Heart left ventricle (tissue), 16 donors: Measurements from ENCODE around the gene NUBPL. TPM values are rescaled to one million over a fixed set of nuclear protein-coding genes. Genes with fewer than 3 reads are reported as not detected.

ENCODE experiments used
- ATAC-seq, 4 donors: fragments of 200-7000 bp; cut with Tn5 transposase; one replicate each; pipeline ENCODE4 v1.9.1; 2020 to 2022; ENCODE audit warnings: moderate library complexity in 4 of 4, mild to moderate bottlenecking in 3 of 4, moderate number of reproducible peaks in 1 of 4
- DNase-seq, 5 donors: peaks; one replicate each; pipeline ENCODE4 v3.0.0-alpha.2; 2020
- H3K27ac ChIP-seq, 12 donors: fragments of 200-600 bp; sonication (generic) in 4 of 12; one replicate each; pipeline versions ENCODE4 v1.5.0 to v1.8.0; 2016 to 2022; ENCODE audit warnings: mild to moderate bottlenecking in 2 of 12
- H3K27me3 ChIP-seq, 9 donors: fragments of 200-600 bp; sonication (generic) in 2 of 9; one replicate each; pipeline versions ENCODE4 v1.5.1 to v1.8.0; 2016 to 2022; ENCODE audit warnings: mild to moderate bottlenecking in 3 of 9
- H3K36me3 ChIP-seq, 9 donors: fragments of 200-600 bp; sonication (generic) in 2 of 9; one replicate each; pipeline versions ENCODE4 v1.5.0 to v1.8.0; 2018 to 2022; ENCODE audit warnings: mild to moderate bottlenecking in 2 of 9
- H3K4me1 ChIP-seq, 12 donors: fragments of 200-600 bp; sonication (generic) in 4 of 12; one replicate each; pipeline versions ENCODE4 v1.5.0 to v1.8.0; 2016 to 2022; ENCODE audit warnings: mild to moderate bottlenecking in 3 of 12
- H3K4me3 ChIP-seq, 12 donors: fragments of 200-600 bp; sonication (generic) in 4 of 12; one replicate each; pipeline versions ENCODE4 v1.5.0 to v1.8.0; 2017 to 2022; ENCODE audit warnings: mild to moderate bottlenecking in 9 of 12, moderate library complexity in 4 of 12
- H3K9me3 ChIP-seq, 12 donors: fragments of 200-600 bp; sonication (generic) in 4 of 12; one replicate each; pipeline versions ENCODE4 v1.5.0 to v1.8.0; 2016 to 2022; ENCODE audit warnings: mild to moderate bottlenecking in 1 of 12
- POLR2A ChIP-seq, 2 donors: fragments of 450-650 bp; IDR thresholded peaks; one replicate each; pipeline ENCODE4 v1.6.1; 2017; ENCODE audit warnings: antibody characterized with exemption in 2 of 2, mild to moderate bottlenecking in 2 of 2, moderate library complexity in 2 of 2
- WGBS, 4 donors: extraction: QIAGEN DNeasy Blood & Tissue Kit in 2 of 4; methylation state at CpG; one replicate each; pipeline versions ENCODE4 v1.1.5 to v1.1.7; 2013 to 2018; 5-methylcytosine and 5-hydroxymethylcytosine counted together
- intact Hi-C, 10 donors: fragments of 100-400 bp; cut with DNase I; formaldehyde crosslinking; loops; one replicate each; pipeline versions ENCODE4 v1.11.1 to v1.14.2; 2022
- polyA plus RNA-seq, 2 donors: library from polyadenylated mRNA; stranded (reverse); fragments of 200-250 nt; gene quantifications; one replicate each; pipeline ENCODE4 v1.2.3, GENCODE V29; 2013
- total RNA-seq, 9 donors: library from RNA; depleted of rRNA in 2 of 9; stranded (reverse); fragments of >200 nt in 2 of 9; fragmentation: NEBNext Ultra II Directional in 3 of 9; extraction: Animal tissue kit (Norgen Biotek cat#: 25700) in 3 of 9; gene quantifications; one replicate each; pipeline versions ENCODE4 v1.1.0 to v1.2.4, GENCODE V29; 2016 to 2023
- TF ChIP-seq, protein P1 (sequence below), 12 donors: fragments of 200-600 bp; sonication (generic) in 4 of 12; IDR thresholded peaks; one replicate each; pipeline versions ENCODE4 v1.5.0 to v1.8.0; 2018 to 2022; ENCODE audit warnings: antibody characterized with exemption in 12 of 12, mild to moderate bottlenecking in 5 of 12
- donor health status: ischemic (EF 13 %, LVEDD 7.1; RV severe dilation, severe dysfunction).
- donor health status: healthy with polysubstance abuse.
- donor health status: DM: no; HTN: yes; CAD: no.
- donor health status: DM: no; HTN: no; CAD: no.
- donor health status: ischemic (EF 25% LVEDD 6.9; RV normal size, moderate dysfunction).
- donor health status: ischemic (EF 25% LVEDD 5.7; RV mildly dilated, moderate dysfunction).
- donor health status: healthy.
- donor health status: DM: yes; HTN: yes; CAD: no.
- donor health status: ischemic (EF 35%, LVEDD 5.7; RV mildly dilated, moderate dysfunction).
- donor health status: nonischemic (EF 11% LVEDD 7.7; RV severe dilation, severe dysfunction).
- donor health status: DM: yes; HTN: yes; CAD: no.
- donor health status: PGD.
- donor health status: ischemic (EF 29% LVEDD 5.4; RV normal size, mild dysfunction).
- donor health status: nonischemic (EF 23%, LVEDD 6.1; RV moderate dilation, normal function).

Gene NUBPL
- total and polyA plus RNA-seq, 11 donors: 6.2 to 28.7 (median 18.9) TPM

DNA sequence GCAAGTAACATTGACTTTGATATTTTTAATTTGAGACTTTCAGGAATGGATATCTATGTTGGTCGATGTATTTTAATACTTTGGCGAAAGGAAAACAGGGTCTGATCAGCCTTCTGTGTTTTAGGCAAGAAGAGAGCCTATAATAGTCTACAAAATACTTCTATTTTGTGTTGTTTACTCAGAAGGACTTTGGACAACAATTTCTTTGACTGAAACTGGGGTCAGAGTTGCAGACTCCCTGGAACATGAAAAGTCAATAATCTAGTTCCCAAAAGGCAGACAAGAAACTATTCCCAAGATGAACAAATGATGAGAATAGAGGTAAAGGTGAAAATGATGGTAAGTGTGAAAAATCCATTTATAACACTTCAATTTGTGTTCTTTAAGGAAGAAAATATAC, 10.6 kb upstream of the NUBPL start:
- 72 to 87% (median 78%) methylated on average over 2 of the region's 2 CpGs for WGBS, 4 donors
- no peak overlapping the region for H3K4me3 ChIP-seq

DNA sequence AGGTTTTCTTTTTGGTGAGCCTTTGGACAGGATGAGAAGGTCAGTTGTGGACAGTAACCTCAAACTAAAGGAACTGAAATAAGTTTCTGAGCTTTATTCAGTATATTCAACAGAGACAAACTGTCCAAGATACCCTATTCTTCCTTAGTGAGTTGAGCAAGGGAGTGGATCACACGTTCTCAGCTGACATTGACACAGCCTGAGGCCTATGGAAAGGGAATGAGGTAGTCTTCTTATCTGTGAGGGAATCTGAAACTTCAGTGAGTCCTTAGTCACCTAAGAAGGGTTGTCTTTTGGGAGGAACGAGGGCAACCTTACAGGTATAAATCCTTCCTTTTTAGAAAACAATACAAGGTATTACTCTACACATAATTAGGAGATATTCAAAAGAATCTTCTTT, 5.0 kb upstream of the NUBPL start:
- TF ChIP-seq, protein P1, sequence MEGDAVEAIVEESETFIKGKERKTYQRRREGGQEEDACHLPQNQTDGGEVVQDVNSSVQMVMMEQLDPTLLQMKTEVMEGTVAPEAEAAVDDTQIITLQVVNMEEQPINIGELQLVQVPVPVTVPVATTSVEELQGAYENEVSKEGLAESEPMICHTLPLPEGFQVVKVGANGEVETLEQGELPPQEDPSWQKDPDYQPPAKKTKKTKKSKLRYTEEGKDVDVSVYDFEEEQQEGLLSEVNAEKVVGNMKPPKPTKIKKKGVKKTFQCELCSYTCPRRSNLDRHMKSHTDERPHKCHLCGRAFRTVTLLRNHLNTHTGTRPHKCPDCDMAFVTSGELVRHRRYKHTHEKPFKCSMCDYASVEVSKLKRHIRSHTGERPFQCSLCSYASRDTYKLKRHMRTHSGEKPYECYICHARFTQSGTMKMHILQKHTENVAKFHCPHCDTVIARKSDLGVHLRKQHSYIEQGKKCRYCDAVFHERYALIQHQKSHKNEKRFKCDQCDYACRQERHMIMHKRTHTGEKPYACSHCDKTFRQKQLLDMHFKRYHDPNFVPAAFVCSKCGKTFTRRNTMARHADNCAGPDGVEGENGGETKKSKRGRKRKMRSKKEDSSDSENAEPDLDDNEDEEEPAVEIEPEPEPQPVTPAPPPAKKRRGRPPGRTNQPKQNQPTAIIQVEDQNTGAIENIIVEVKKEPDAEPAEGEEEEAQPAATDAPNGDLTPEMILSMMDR (IDR thresholded peaks at IDR 0.05): no peak
- TF ChIP-seq POLR2A (IDR thresholded peaks at IDR 0.05): no peak
- no peaks in the 10 kb centered on the region for H3K36me3 ChIP-seq
- H3K27me3 ChIP-seq: peaks cover 0 to 5% (median 0%) of the 10 kb centered on the region in 9 donors

More for the DNA sequence above, 10.6 kb upstream of the NUBPL start:
- intact Hi-C loops: loop anchor here in 1 of 10 donors (10.0 kb wide), 1 partner anchor 86 kb away; no protein-coding TSS in a partner anchor
- H3K4me1 ChIP-seq: no peaks in the 10 kb centered on the region
- H3K36me3 ChIP-seq: no peaks in the 10 kb centered on the region
- TF ChIP-seq POLR2A (IDR thresholded peaks at IDR 0.05): no peak
- TF ChIP-seq, protein P1 (IDR thresholded peaks at IDR 0.05): no peak
- ATAC-seq: no peak
- no peak overlapping the region for H3K27ac ChIP-seq
- peaks cover 0 to 5% (median 0%) of the 10 kb centered on the region in 9 donors for H3K27me3 ChIP-seq
- no peak for DNase-seq
- H3K9me3 ChIP-seq: peaks cover 0 to 4% (median 0%) of the 10 kb centered on the region in 12 donors

DNA sequence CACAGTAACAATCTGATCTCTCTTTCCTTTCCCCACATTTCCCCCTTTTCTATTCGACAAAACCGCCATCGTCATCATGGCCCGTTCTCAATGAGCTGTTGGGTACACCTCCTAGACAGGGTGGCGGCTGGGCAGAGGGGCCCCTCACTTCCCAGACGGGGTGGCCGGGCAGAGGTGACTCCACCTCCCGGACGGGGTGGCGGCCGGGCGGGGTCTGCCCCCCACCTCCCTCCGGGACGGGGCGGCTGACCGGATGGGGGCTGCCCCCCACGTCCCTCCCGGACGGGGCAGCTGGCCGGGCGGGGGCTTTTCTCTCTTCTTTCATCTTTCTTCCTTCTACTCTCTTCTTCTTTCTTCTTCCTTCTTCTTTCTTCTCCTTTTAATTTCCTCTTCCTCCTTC, 1.3 kb upstream of the NUBPL start:
- 95 to 98% (median 96%) methylated on average over 21 of the region's 21 CpGs for WGBS, 4 donors
- DNase-seq: no peak
- Histone ChIP-seq H3K4me3 (no peak overlapping the region), H3K9me3 (no peaks in the 10 kb centered on the region), H3K4me1 (peaks cover 0 to 29% (median 10%) of the 10 kb centered on the region in 12 donors), H3K36me3 (peaks cover 0 to 1% (median 0%) of the 10 kb centered on the region in 9 donors), H3K27ac (no peak overlapping the region), H3K27me3 (no peaks in the 10 kb centered on the region)
- intact Hi-C loops: loop anchor here in 5 of 10 donors (5.0 to 10.0 kb wide), 7 partner anchors 95 to 517 kb away; partner anchors contain the start of genes ARHGAP5 (in 3 of the 5) and DTD2 (in 1 of the 5)
- ATAC-seq: no peak
- TF ChIP-seq, protein P1 (IDR thresholded peaks at IDR 0.05): no peak
- no peak for TF ChIP-seq POLR2A (IDR thresholded peaks at IDR 0.05)

More for the DNA sequence above, 5.0 kb upstream of the NUBPL start:
- no peaks in the 10 kb centered on the region for H3K9me3 ChIP-seq
- WGBS, 4 donors: 70 to 85% (median 81%) methylated on average over 2 of the region's 2 CpGs
- H3K4me1 ChIP-seq: peaks cover 0 to 6% (median 3%) of the 10 kb centered on the region in 12 donors
- ATAC-seq (no peak), DNase-seq (no peak)
- H3K4me3 ChIP-seq: no peak overlapping the region
- H3K27ac ChIP-seq: no peak overlapping the region
- intact Hi-C loops: loop anchor here in 1 of 10 donors (10.0 kb wide), 1 partner anchor 91 kb away; no protein-coding TSS in a partner anchor

DNA sequence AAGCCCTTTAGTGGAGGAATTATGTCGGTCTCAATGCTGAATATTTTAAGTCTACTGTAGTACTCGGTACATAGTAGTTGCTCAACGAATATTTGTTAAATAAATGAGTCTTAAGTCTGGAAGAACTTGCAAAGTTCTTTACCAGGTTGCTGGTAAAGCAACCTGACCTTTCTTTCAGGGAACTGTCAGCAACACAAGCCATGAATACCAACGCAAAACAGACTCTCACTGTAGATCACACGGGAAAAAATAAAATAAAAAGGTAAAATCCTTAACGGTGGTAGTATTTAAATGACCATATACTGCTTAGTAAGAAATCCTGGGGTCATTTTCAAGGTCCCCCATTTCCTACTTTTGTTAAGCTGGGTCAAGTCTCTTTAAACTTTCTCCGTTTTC, 447 bp upstream of the NUBPL start:
- Histone ChIP-seq H3K27me3 (no peaks in the 10 kb centered on the region), H3K4me1 (peaks cover 0 to 29% (median 10%) of the 10 kb centered on the region in 12 donors), H3K36me3 (peaks cover 0 to 10% (median 0%) of the 10 kb centered on the region in 9 donors), H3K27ac (peak overlapping the region in 11 of 12 donors; percentile 28 to 95 (median 89)), H3K4me3 (peak overlapping the region; percentile 77 to 98 (median 84)), H3K9me3 (no peaks in the 10 kb centered on the region)
- ATAC-seq (peak in 2 of 4 donors; percentile 12 to 14), DNase-seq (no peak)
- WGBS, 4 donors: 45 to 52% (median 49%) methylated on average over 7 of the region's 7 CpGs
- TF ChIP-seq, protein P1 (IDR thresholded peaks at IDR 0.05): no peak
- no peak for TF ChIP-seq POLR2A (IDR thresholded peaks at IDR 0.05)
- intact Hi-C loops: loop anchor here in 4 of 10 donors (5.0 to 10.0 kb wide), 6 partner anchors 106 to 517 kb away; partner anchors contain the start of genes ARHGAP5 (in 3 of the 4) and DTD2 (in 1 of the 4)
